Fibroblast of upper back skin (primary cell): ENCODE results near the gene SHISA9.
A peak's percentile ranks its signal among the peaks of the same experiment; 100 is the strongest.

Experiments
- DNase-seq: peaks from one replicate; pipeline ENCODE4 v3.0.0-alpha.2; 2013

SHISA9 gene

GRCh38 chr16:13032911-13033310 lies 131.5 kb downstream of the SHISA9 start:
- no peak for DNase-seq

- peak; percentile 11 for DNase-seq
Measured at GRCh38 chr16:13036600-13036999, 135.2 kb downstream of the SHISA9 start.

- no peak for DNase-seq
Measured at GRCh38 chr16:13038591-13038990, 137.2 kb downstream of the SHISA9 start.

GRCh38 chr16:13039526-13039925 lies 138.1 kb downstream of the SHISA9 start:
- no peak for DNase-seq

- DNase-seq = no peak
Measured at GRCh38 chr16:13041180-13041579, 139.8 kb downstream of the SHISA9 start.

- DNase-seq = no peak
Measured at GRCh38 chr16:13041646-13042290, 140.4 kb downstream of the SHISA9 start.

GRCh38 chr16:13042291-13042685 lies 140.9 kb downstream of the SHISA9 start:
- no peak for DNase-seq

GRCh38 chr16:13046061-13046821 lies 144.8 kb downstream of the SHISA9 start:
- no peak for DNase-seq

GRCh38 chr16:13047276-13047675 lies 145.9 kb downstream of the SHISA9 start:
- no peak for DNase-seq

- DNase-seq = no peak
Measured at GRCh38 chr16:13049688-13050087, 148.3 kb downstream of the SHISA9 start.

- no peak for DNase-seq
Measured at GRCh38 chr16:13052431-13052830, 151.0 kb downstream of the SHISA9 start.

GRCh38 chr16:13055480-13055879 lies 154.1 kb downstream of the SHISA9 start:
- DNase-seq = no peak

- no peak for DNase-seq
Measured at GRCh38 chr16:13056607-13057006, 155.2 kb downstream of the SHISA9 start.

GRCh38 chr16:13060932-13061331 lies 159.5 kb downstream of the SHISA9 start:
- DNase-seq = no peak

- no peak for DNase-seq
Measured at GRCh38 chr16:13061691-13062090, 160.3 kb downstream of the SHISA9 start.

GRCh38 chr16:13062219-13062618 lies 160.8 kb downstream of the SHISA9 start:
- no peak for DNase-seq

GRCh38 chr16:13063457-13063856 lies 162.1 kb downstream of the SHISA9 start:
- DNase-seq = no peak

- DNase-seq = no peak
Measured at GRCh38 chr16:13064821-13065220, 163.4 kb downstream of the SHISA9 start.

GRCh38 chr16:13067648-13068047 lies 166.2 kb downstream of the SHISA9 start:
- DNase-seq = no peak

GRCh38 chr16:13068912-13069583 lies 167.7 kb downstream of the SHISA9 start:
- DNase-seq = no peak

GRCh38 chr16:13070268-13070667 lies 168.9 kb downstream of the SHISA9 start:
- no peak for DNase-seq

GRCh38 chr16:13076878-13077277 lies 175.5 kb downstream of the SHISA9 start:
- DNase-seq = no peak

- DNase-seq = no peak
Measured at GRCh38 chr16:13077816-13078215, 176.4 kb downstream of the SHISA9 start.

- DNase-seq = no peak
Measured at GRCh38 chr16:13080531-13080930, 179.1 kb downstream of the SHISA9 start.
